ENCODE data around the gene PTGES3.

The PTGES3 gene

GRCh38 chr12:56678852-56679251 is 9.2 kb downstream of the PTGES3 start:
- TF ChIP-seq CTCF (IDR thresholded peaks at IDR 0.05) = no peak

- no peak for TF ChIP-seq CTCF (IDR thresholded peaks at IDR 0.05)
Measured at GRCh38 chr12:56677680-56678079, 10.4 kb downstream of the PTGES3 start.

GRCh38 chr12:56676851-56677580 is 11.1 kb downstream of the PTGES3 start:
- TF ChIP-seq CTCF (IDR thresholded peaks at IDR 0.05) = no peak

GRCh38 chr12:56671608-56672007 is 16.5 kb downstream of the PTGES3 start:
- TF ChIP-seq CTCF (IDR thresholded peaks at IDR 0.05) = no peak

GRCh38 chr12:56670836-56671235 is 17.2 kb downstream of the PTGES3 start:
- TF ChIP-seq CTCF (IDR thresholded peaks at IDR 0.05) = no peak

GRCh38 chr12:56668197-56668457 is 20.0 kb downstream of the PTGES3 start:
- no peak for TF ChIP-seq CTCF (IDR thresholded peaks at IDR 0.05)

GRCh38 chr12:56661979-56662638 is 26.0 kb downstream of the PTGES3 start:
- TF ChIP-seq CTCF (IDR thresholded peaks at IDR 0.05) = no peak

All from LNCAP (cell line).